ENCODE results near the gene UBE3C. TPM values are rescaled to one million over a fixed set of nuclear protein-coding genes. Genes with fewer than 3 reads are reported as not detected.

UBE3C gene
- total RNA-seq, 1 donor from 2014 or later = 108 TPM

DNA sequence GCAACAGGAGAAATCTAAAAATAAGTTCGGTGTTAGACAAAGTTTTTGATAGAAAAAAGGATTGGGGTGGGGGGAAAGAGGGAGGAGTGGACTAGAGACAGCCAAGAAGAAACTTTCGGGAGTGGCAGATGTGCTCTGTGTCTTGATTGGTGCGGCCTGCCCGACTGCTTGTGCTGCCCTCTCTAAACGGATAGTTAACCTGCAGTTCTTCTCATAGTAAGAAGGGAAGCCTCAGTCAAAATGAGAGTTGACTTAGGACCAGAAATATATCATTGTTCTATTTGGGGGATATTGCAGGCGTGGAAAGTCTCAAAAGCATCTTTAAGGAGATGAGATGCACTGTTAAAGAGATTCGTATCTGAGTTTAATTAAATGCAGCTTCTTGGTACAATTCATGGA lies 39.3 kb downstream of the UBE3C start:
- no peak for DNase-seq

DNA sequence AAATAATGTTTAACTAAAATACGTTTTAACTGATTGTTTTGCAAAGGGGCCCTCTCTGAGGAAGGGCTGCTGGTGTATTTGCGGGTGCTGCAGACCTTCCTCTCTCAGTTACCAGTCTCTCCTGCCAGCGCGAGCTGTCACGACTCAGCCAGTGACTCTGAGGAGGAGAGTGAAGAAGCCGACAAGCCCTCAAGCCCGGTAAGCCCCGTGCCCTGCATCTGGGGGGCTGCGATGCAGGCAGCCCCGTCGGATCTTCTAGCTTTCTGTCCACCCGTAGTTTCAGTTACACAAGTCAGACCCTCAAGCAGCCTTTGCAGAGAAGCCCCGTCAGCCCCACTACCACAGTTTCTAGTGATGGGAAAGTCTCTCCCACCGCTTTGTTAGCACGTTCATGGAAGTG lies 45.1 kb downstream of the UBE3C start:
- no peak for DNase-seq

DNA sequence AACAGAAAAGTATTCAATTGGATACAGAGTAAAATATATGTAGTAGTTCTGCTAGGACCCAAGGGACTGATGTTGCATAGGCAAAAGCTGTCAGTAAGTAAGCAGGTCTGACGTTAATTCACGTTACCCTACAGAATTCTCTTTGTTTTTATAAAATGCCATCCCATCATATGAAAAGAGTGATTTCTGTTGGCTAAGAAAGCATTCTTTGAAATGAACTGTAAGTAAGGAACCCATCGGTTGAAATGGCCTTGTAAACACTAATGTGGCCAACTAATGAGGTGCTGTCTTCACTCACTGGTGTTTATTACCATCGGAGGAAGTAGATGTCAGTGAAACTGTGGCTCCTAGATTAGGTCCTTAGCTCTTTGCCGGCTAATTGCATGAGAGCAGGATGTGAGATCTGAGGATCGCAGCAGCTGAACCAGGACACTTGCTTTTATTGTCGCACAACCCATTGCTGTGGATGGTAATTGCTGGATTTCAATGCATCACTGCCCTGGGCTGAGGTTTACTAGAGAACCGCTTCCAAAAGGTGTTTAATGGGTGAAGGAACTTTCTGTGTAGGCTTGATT lies 49.5 kb downstream of the UBE3C start:
- DNase-seq = no peak

DNA sequence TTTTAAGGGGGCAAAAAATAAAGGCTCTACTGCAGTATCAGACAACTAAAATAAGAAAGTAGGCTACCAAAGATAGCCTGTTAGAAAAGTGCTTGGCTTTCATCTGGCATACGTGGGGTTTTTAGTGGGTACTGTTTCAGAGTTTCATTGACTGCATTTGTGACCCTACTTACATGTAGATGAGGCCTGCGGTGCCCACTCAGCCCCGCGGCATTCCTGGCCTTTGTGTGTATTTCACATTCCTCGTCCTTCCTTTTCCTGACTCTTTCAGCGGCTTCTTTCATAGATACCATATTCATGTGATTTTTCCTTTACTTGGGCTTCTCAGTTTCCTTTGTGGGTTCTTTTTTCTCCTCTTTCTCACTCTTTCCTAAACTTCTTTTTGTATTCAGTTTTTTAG lies 50.7 kb downstream of the UBE3C start:
- DNase-seq = no peak

DNA sequence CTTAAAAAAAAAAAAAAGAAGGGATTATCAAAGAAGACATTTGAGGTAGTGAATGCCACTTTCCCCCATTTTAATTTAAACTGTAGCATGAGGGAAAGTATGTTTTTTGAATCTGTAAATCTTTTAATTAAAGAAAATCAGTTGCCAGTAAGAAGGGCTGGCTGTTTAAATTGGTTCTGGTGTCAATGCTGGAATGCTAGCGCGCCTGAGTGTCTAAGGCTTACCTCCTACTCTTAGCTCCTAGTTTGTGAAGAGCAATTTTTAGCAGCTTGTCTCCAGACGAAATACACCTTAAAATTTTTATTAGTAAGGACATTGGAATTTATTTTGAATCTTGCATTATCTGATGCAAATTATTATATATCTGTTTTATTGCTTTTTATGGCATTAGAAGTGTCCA lies 54.1 kb downstream of the UBE3C start:
- no peak for DNase-seq

DNA sequence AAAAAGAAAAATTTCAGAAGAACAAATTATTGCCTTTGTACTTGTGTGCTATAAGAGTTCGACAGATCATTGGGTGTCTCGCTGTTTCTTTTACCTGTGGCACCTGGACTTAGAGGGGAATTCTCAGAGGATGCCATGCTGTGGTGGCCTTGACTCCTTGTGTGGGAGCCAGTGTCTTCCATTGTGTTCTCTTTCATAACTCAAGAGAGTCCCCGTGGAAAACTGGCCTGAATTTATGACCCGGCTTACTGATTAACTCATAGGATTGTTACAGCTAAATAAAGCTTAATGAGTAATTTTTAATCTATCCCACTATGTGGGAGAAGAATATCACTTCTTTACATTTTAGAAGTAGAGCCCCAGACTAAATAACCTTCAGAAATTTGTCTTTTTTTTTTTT lies 54.5 kb downstream of the UBE3C start:
- DNase-seq = no peak

DNA sequence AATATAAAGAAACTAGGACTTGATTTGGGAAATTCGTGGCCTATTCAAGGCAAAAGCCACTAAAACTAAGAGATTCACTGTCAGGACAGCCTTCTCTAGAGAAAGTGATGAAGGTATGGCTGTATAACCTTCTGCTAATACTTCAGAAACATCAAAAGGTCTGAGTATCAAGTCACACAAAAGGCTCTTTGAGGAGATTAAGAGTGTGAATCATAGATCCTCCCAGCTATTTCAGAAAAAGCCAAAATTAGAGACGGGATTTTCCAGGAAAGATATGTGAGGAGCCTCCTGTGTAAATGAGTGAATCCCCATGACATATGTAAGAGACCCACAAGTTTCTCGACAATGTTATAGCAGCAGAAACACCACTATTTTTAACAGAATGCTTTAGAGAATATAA lies 56.2 kb downstream of the UBE3C start:
- no peak for DNase-seq

DNA sequence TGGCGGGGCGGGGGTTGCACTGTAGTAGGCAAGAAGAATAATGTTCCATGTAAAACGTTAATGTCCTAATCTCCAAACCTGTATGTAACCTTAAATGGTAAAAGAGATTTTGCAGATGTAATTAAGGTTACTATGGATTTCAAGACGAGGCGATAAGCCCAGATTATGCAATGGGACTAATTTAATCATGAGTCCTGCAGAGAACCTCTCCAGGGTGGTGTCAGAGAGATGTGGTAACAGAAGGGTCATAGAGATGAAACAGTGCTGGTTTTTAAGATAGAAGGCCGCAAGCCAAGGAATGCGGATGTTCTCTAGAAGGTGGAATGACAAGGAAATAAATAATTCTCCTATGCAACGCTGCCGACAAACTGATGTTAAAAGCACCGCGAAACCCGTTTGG lies 57.1 kb downstream of the UBE3C start:
- DNase-seq = no peak

DNA sequence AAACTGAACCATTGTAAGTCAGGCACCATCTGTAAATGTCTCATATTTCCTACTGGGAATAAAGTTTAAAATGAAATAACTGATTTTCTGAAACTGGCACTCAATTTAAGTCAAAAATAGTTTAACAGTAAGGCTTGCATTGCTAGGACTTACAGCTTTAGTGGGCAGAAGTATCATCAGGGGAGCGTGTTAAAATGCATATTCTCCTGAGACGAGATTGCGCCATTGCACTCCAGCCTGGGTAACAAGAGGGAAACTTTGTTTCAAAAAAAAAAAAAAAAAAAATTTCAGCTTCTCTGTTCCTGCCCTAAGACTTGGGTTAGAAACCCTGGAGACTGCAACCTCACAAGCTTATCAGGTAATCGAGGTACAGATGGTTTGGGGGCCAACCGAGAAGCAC lies 65.4 kb downstream of the UBE3C start:
- no peak for DNase-seq

DNA sequence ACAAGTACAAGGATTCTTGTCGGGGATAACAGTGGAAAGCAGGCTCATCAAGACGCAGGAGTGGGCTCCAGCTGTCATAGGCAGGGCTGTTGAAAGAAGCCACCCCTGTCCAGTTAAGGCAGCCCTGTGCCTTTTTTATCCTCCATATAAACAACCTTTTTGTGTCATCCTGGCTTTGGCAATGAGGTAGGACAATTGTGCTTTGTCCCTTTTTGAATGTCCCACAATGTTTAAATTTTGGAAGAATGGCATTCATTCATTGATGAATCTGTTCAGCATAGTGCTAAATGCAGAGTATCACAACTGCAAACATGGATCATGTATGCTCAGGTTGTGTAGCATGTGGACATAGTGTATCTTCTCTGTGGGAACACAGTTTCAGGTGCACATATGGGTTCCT lies 66.7 kb downstream of the UBE3C start:
- DNase-seq = no peak

DNA sequence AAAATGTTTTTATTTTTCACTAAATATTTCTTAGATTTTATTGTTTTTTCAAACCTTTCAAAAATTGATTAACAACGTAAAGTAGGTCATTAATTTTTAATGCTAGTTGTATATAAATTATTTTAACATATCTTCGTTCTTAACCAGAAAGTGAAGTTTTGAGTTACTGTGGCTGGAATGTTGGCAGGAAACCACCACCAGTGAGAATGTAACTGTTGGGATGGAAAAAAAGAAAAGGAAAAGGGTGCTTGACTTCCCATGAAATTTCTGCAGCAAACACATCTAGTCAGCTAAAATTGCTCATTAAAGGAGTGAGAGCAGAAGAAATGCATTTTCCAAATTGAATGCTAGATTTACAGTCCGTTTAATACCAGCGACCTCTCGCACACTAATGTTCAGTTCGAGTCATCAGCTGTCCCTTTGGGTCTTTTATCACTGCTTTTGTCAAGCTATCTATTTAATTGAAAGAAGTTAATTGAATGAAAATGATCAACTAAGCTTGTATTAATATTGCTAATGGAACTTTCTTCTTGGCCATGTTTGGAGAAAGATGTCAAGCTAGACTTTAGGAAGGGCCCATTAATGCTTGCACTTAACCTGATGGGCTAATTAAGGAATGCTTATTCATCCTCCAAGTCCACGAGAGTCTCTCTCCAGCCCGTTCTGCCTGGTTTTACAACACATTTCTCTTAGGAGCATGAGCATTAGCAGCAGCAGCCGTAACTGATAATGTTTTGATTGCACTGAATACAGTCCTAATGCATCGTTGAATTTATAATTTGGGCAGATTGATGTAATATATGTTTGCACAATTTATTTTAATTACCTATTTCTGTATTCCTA lies 70.1 kb downstream of the UBE3C start:
- DNase-seq = no peak

DNA sequence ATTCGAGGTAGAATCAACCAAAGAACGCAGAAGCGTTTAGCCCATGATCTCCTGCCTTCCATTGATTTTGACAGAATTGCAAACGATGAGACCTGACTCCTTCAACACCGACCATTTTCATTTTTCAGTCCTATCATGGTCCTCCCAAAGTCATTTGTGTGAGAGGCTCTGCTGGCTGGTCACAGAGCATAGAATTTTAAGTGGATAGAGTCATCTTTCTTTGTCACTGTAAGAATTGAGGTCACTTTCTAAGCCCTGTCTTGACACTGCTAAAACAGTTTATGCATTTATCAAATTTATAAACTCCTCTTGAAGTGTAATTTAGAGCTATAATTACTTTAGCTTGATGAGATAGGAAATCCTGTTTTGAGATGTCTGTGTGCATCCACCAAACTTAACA lies 72.0 kb downstream of the UBE3C start:
- DNase-seq = no peak

DNA sequence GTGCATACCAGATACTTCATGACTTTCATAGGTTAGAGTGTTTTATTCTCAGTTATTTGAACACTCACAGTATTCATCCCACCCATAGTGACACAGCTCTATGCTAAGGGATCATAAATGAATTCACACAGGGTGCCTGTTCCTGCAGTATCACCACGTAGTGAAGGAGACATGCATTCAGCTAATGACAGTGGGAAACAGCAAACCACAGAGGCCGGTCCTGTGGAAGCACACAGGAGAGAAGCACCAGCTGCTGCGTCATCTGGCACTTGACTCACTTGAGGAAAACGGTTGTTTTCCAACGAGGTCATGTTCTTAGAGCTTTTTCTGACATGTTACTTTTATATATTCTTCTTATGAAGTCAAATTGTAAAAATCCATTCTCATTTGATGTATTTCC lies 73.0 kb downstream of the UBE3C start:
- DNase-seq = no peak

DNA sequence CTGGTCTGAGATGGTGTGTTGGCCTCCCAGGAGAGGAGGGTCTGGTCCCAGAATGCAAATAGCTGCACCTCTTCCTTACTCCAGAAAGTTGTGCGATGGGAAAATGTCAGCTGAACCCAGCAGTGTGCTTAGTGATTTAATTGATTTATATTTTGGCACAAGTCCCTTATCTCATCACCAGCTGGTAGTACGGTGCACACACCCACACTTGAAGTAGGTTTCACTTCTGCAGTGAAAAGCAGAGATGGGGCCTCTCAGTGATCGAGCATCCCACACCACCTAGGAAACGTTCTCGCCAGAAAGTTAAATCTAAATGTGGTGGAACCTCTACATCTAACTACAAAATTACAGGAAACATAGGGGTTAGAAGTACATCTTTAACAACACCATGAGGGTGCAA lies 80.4 kb downstream of the UBE3C start:
- DNase-seq = no peak

DNA sequence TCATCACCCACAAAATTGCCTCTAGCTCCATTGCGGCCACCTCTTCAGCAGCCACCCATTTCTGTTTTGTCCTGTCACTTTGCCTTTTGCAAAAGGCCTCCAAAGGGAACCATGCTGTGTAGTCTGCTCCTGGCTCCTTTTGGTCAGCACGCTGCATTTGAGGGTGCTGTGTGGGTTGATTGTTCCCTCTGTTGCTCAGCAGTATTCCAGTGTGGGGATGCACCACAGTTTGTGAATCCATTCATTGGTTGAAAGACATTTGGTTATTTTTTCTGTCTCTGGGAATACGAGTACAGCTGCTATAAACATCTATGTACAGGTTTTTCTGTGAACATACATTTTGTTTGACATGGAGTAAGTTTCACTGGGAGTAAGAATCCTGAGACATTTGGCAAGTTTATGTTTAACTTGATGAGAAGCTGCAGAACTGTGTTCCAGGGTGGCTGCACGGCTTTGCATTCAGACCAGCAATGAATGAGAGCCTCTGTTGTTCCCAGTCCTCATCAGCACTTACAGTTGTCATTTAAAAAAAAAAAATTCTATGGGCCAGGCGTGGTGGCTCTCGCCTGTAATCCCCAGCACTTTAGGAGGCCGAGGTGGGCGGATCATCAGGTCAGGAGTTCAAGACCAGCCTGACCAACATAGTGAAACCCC lies 82.3 kb downstream of the UBE3C start:
- no peak for DNase-seq

DNA sequence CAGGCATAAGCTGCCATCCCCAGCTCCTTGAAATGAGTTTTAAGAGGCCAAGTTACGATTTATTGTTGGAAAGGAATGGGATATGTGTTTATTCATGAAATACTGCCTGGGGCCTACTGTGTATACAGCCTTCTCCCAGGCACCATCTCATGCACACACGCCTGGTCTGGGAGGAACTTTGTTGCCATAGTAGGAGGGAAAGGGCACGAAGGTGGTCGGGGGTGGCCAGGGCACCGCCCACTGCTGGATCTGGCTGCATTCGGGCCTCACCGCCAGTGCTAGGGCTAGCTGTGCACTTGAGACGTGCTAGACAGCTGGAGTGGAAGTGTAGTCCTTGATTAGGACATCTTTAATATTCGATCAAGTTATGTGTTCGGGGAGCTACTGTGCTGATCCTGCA lies 84.0 kb downstream of the UBE3C start:
- DNase-seq = no peak

DNA sequence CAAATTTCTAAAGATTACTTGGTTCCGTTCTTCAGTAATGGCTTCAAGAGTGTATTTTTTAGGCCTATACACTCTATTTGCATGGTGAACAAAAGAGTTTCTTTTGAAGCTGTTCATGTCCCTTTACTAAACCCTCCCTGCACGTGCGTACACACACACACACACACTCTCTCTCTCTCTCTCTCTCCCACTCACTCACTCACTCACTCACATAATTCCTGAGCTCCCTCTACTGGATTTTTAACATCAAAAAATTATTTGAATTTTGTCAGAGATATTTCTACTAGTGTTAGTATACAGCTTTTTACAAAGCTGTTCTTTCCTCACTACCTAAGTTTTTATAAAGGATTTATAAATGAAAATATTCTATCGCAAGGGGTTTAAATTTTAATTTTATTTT lies 85.9 kb downstream of the UBE3C start:
- DNase-seq = no peak

DNA sequence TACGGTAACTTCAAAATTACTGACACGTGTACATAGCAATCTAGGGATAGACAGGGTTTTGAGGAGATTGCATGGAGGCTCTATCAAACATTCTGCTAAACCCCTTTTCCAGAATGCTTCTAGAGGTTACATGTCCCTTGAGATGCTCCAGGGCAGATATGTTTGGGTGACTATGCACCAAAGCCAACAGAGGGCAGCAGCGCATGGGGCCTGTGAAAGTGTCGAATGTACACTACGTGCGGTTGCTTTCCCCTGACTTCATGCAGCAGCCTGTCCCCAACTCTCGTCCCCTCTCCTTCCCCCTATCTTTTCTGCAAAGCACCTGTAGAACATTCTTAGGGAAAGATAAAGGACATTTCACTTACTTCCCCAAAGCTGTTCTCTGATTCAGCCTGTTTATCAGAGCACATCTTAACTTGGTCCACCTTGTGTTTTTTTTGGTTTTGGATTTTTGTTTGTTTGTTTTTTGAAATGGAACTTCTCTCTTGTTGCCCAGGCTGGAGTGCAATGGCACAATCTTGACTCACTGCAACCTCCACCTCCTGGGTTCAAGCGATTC lies 90.2 kb downstream of the UBE3C start:
- no peak for DNase-seq

DNA sequence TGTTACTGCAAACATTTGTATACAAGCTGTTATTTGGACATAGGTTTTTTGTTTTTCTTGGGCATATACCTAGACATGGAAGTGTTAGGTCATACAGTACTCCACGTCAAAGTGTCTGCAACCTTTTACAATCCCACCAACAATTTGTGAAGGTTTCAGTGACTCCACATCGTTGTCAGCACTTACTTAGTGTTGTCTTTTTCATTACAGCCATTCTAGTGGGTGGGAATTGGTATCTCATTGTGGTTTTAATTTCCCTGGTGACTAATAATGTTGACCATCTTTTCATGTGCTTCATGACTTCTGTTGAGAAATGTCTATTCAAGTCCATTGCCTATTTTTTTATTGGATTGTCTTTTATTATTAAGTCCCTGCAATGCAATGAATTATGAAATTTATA lies 95.0 kb downstream of the UBE3C start:
- DNase-seq = no peak

DNA sequence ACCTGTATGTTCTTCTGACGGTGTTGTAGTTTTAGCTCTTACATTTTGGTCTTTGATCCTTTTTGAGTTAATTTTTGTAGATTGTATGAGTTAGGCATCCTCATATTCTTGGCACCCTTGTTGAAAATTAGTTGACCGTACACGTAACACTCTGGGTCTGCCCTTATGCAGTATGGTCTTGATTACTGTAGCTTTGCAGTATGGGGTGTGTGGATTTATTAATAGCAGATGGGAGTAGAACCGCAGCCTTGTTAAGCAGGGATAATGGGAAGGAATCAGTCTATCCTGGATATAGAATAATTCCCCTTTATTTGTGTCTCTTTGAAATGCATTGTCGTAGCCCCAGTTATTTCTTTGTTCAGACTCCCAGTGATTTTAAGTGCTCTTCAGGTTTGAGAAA lies 95.5 kb downstream of the UBE3C start:
- no peak for DNase-seq

DNA sequence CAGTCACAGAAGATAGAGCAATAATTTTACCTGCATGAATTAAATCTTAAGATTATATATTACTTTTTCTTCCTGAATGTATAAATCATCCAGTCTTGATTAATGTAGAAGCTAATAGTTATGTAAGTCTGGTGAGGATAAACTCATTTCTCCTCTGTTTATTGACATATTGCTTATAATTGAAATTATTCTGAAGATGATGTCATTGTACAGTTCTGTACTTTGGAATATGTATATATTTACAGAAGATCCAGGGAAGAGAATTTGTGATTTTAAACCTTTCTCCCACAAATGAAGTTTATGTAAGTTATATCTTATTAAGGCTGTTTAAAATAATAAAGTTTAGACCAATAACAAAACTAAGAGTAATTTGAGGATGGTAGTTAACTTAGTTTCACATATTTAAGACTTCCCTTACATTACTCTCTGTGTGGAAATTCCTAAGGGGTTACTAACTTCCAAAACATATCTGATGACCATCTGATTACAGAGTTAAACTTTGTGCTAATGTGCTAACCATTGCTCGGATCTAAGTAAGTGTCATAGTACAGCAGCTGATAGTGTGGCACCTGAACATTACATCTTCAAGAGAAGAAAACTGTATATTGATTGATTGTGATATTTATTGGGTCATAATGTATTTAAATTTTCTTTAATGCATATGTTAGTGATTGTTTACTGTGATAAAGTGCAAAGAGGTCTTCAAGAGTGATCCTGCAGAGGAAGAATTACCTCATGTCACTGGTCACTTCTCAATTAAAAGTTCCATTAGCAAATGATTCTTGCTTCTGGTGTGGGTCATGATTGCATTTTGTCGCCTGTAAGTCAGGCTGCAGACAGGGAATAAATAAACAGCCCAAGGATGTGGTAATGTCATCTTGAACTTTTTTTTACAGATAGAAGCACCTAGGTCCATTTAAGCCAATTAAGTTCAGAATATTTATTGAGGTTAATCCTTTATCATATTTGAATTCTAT lies 96.9 kb downstream of the UBE3C start:
- DNase-seq = no peak

DNA sequence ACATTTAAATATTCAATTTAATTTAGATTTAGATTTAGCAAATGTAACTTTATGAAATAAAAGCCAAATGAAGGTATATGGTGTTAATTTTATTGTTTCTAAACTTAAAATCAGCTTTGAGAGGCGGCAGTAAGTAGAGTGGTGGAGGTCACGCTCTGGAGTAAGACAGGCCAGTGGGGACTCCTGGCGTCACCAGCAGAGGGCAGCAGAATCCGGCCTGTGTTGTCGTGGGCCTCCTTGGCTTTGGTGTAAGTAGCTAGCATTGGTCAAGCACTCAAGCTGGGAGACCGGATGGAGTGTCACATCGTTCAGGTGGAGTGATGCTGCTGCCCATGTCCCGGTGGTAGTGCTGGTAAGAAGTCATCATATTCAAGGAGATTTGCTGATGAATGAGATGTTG lies 99.4 kb downstream of the UBE3C start:
- DNase-seq = no peak

Measured in occipital lobe (tissue), 2 donors.